B cell (primary cell): ENCODE measurements around the gene PRDM15. TPM values are rescaled to one million over a fixed set of nuclear protein-coding genes. Genes with fewer than 3 reads are reported as not detected.

ENCODE experiments used
- ATAC-seq: fragments of 200-7000 bp; cut with Tn5 transposase; one replicate; pipeline ENCODE4 v1.10.0; 2021; ENCODE audit warnings: low read depth, mild to moderate bottlenecking, moderate number of reproducible peaks, moderate library complexity
- CTCF ChIA-PET: fragments of 350-600 bp; sonication (Branson Sonifier 250); formaldehyde crosslinking; loops from one replicate; lab custom pipeline; 2021; ENCODE audit warnings: antibody characterized with exemption, inconsistent platforms; lab: Charles Lee
- POLR2A ChIA-PET: fragments of 350-600 bp; sonication (Branson Sonifier 250); formaldehyde crosslinking; loops from one replicate; lab custom pipeline; 2021; ENCODE audit warnings: antibody characterized with exemption; lab: Charles Lee
- DNase-seq: peaks from one replicate; pipeline ENCODE4 v3.0.0; 2013
- H2AFZ ChIP-seq: 2 replicates; pipeline ENCODE4 v1.6.1; 2012; ENCODE audit warnings: mild to moderate bottlenecking, low read depth, low read length; ENCODE audit not compliant: insufficient read depth, poor library complexity, severe bottlenecking
- H3K27ac ChIP-seq, 2 donors: 1 replicate in 1 of 2; 2 replicates in 1 of 2; pipeline ENCODE4 v1.5.1; 2012 to 2013; ENCODE audit warnings: low read length in 2 of 2, mild to moderate bottlenecking in 2 of 2, moderate library complexity in 1 of 2
- H3K27me3 ChIP-seq, 4 experiments: fragments of 200-600 bp in 1 of 4; sonication (generic) in 1 of 4; replicated peaks in 1 of 4; 1 replicate in 2 of 4; 2 replicates in 2 of 4; pipeline versions ENCODE4 v1.6.1 to v1.7.0; 2013 to 2016; ENCODE audit warnings: low read length in 3 of 4, mild to moderate bottlenecking in 2 of 4, mixed read lengths in 1 of 4, moderate library complexity in 1 of 4; ENCODE audit not compliant: insufficient read depth in 4 of 4, control insufficient read depth in 3 of 4; ENCODE audit errors: control extremely low read depth in 1 of 4
- H3K36me3 ChIP-seq, 2 experiments: replicated peaks in 1 of 2; 1 replicate in 1 of 2; 2 replicates in 1 of 2; pipeline versions ENCODE4 v1.6.1 to v1.7.1; 2013; ENCODE audit warnings: low read length in 1 of 2; ENCODE audit not compliant: insufficient read depth in 2 of 2, control insufficient read depth in 1 of 2; ENCODE audit errors: control extremely low read depth in 1 of 2, extremely low read depth in 1 of 2
- H3K4me1 ChIP-seq, 2 donors: fragments of 200-600 bp in 1 of 2; sonication (generic) in 1 of 2; 1 replicate in 1 of 2; 2 replicates in 1 of 2; pipeline versions ENCODE4 v1.5.1 to v1.6.1; 2013 to 2017; ENCODE audit warnings: low read length in 2 of 2; ENCODE audit not compliant: control insufficient read depth in 2 of 2, insufficient read depth in 2 of 2
- H3K4me2 ChIP-seq: replicated peaks from 2 replicates; pipeline ENCODE3; 2012; ENCODE audit warnings: mild to moderate bottlenecking, low read depth, low read length; ENCODE audit not compliant: poor library complexity, severe bottlenecking
- H3K4me3 ChIP-seq, 5 experiments: fragments of 200-600 bp in 1 of 5; sonication (generic) in 1 of 5; 1 replicate in 3 of 5; 2 replicates in 2 of 5; pipeline versions ENCODE4 v1.5.1 to v1.7.0; 2011 to 2016; ENCODE audit warnings: low read length in 4 of 5, mild to moderate bottlenecking in 4 of 5, low read depth in 2 of 5, control low read depth in 1 of 5, moderate library complexity in 1 of 5; ENCODE audit not compliant: insufficient read depth in 1 of 5; ENCODE audit errors: control extremely low read depth in 1 of 5, extremely low read depth in 1 of 5
- H3K79me2 ChIP-seq: fragments of 200-600 bp; sonication (generic); one replicate; pipeline ENCODE4 v1.6.0; 2016; ENCODE audit warnings: low read length; ENCODE audit not compliant: control insufficient read depth, insufficient read depth
- H3K9ac ChIP-seq: fragments of 200-600 bp; sonication (generic); 2 replicates; pipeline ENCODE4 v1.6.1; 2017; ENCODE audit warnings: mild to moderate bottlenecking, low read length, moderate library complexity
- H3K9me3 ChIP-seq, 3 donors: one replicate each; pipeline versions ENCODE4 v1.6.1 to v1.7.1; 2013; ENCODE audit warnings: low read length in 2 of 3; ENCODE audit not compliant: control insufficient read depth in 2 of 3, insufficient read depth in 1 of 3; ENCODE audit errors: control extremely low read depth in 1 of 3
- H4K20me1 ChIP-seq: 2 replicates; pipeline ENCODE4 v1.6.0; 2012; ENCODE audit warnings: mild to moderate bottlenecking, low read length; ENCODE audit not compliant: insufficient read depth, control insufficient read depth, poor library complexity, severe bottlenecking
- H3K27ac Mint-ChIP-seq: one replicate; pipeline ENCODE4 v1.8.0; 2021; ENCODE audit warnings: mixed read lengths
- H3K27me3 Mint-ChIP-seq: one replicate; pipeline ENCODE4 v1.8.0; 2021; ENCODE audit warnings: mixed read lengths
- H3K4me1 Mint-ChIP-seq: one replicate; pipeline ENCODE4 v1.8.0; 2021; ENCODE audit warnings: mixed read lengths
- H3K4me3 Mint-ChIP-seq: one replicate; pipeline ENCODE4 v1.8.0; 2021; ENCODE audit warnings: mixed read lengths
- H3K9me3 Mint-ChIP-seq: one replicate; pipeline ENCODE4 v1.8.0; 2022; ENCODE audit warnings: mixed read lengths; ENCODE audit not compliant: insufficient read depth
- CTCF ChIP-seq: fragments of 200-600 bp; IDR thresholded peaks from one replicate; pipeline ENCODE4 v1.8.0; 2022; ENCODE audit warnings: antibody characterized with exemption, mild to moderate bottlenecking
- EZH2 ChIP-seq: IDR thresholded peaks from 2 replicates; pipeline ENCODE4 v1.6.1; 2012; ENCODE audit warnings: borderline replicate concordance, low read depth, mild to moderate bottlenecking, moderate library complexity, low read length; ENCODE audit not compliant: insufficient read depth, poor library complexity, severe bottlenecking
- WGBS: methylation state at CpG from one replicate; pipeline ENCODE4 v1.1.5; 2013; ENCODE audit warnings: missing lambda C conversion rate; ENCODE audit not compliant: insufficient coverage; 5-methylcytosine and 5-hydroxymethylcytosine counted together
- intact Hi-C: fragments of 100-400 bp; cut with micrococcal nuclease; formaldehyde crosslinking; loops from one replicate; pipeline ENCODE4 v1.10.0; 2022
- polyA plus RNA-seq: library from polyadenylated mRNA; depleted of rRNA; stranded (reverse); fragments of >200 nt; gene quantifications from 2 replicates; pipeline ENCODE4 v1.2.3, GENCODE V29; 2012
- total RNA-seq, 2 donors: library from RNA; stranded (reverse); fragments of 120-200 nt in 1 of 2; gene quantifications; 1 replicate in 1 of 2; 2 replicates in 1 of 2; pipeline versions ENCODE4 v1.2.3 to v1.2.4, GENCODE V29; 2013 to 2022

PRDM15 gene
- total and polyA plus RNA-seq, 2 donors (not counting 1 experiment from before 2014, with no cell fraction given), result 21.3 to 29.2 TPM

- peaks cover 0 to 31% of the 10 kb centered on the region in 2 experiments for H3K36me3 ChIP-seq
Measured at GRCh38 chr21:41815652-41816582, 63.2 kb downstream of the PRDM15 start.

More at GRCh38 chr21:41815652-41816582, 63.2 kb downstream of the PRDM15 start:
- Histone ChIP-seq H3K4me3 (no peak overlapping the region), H2AFZ (no peak overlapping the region), H4K20me1 (no peaks in the 10 kb centered on the region), H3K9ac (no peak overlapping the region), H3K27me3 (no peaks in the 10 kb centered on the region), H3K79me2 (no peaks in the 10 kb centered on the region), H3K9me3 (no peaks in the 10 kb centered on the region), H3K4me2 (no peak overlapping the region), H3K27ac (no peak overlapping the region), H3K4me1 (peaks cover 0 to 5% of the 10 kb centered on the region in 2 donors)
- no peak for TF ChIP-seq EZH2
- TF ChIP-seq CTCF, result no peak
- Mint-ChIP-seq H3K4me3 (no peak overlapping the region), H3K27ac (no peak overlapping the region), H3K4me1 (peaks cover 8% of the 10 kb centered on the region), H3K9me3 (no peaks in the 10 kb centered on the region), H3K27me3 (no peaks in the 10 kb centered on the region)
- ATAC-seq, result no peak
- CTCF ChIA-PET, result interaction anchor here (0.6 to 4.1 kb wide), 39 partner anchors 9 to 698 kb away, joined by 3 to 117 read pairs (median 4); partner anchors contain the start of gene PRDM15
- POLR2A ChIA-PET, result no interaction called here
- DNase-seq, result no peak
- intact Hi-C loops, result loop anchor here (2.0 to 5.0 kb wide), 3 partner anchors 63 to 191 kb away; partner anchors contain the start of gene PRDM15
- 97% methylated on average over 40 of the region's 50 CpGs for WGBS
